K562 (cell line): ENCODE data around the gene TRNAU1AP. TPM values are rescaled to one million over a fixed set of nuclear protein-coding genes. Genes with fewer than 3 reads are reported as not detected.

Experiments used
- BRF1 ChIP-seq: IDR thresholded peaks from 3 replicates; pipeline ENCODE4 v1.6.1; 2011; ENCODE audit warnings: borderline replicate concordance, mild to moderate bottlenecking; ENCODE audit not compliant: insufficient read length; ENCODE audit errors: extremely low read depth
- FOSL1 ChIP-seq: fragments of 200-800 bp; sonication (Bioruptor generic); conservative IDR thresholded peaks from 2 replicates; pipeline ENCODE4 v1.6.1; 2016; ENCODE audit warnings: missing genetic modification characterization, missing compliant biosample characterization
- RHOXF2B ChIP-seq: fragments of 250-450 bp; sonication (Bioruptor Pico); conservative IDR thresholded peaks from 2 replicates; pipeline ENCODE4 v1.5.1; 2021
- ZNF133 ChIP-seq: fragments of 250-450 bp; sonication (Bioruptor Pico); IDR thresholded peaks from 2 replicates; pipeline ENCODE4 v1.4.0; 2020; ENCODE audit warnings: mild to moderate bottlenecking
- ZNF347 ChIP-seq: fragments of 450-650 bp; formaldehyde crosslinking; IDR thresholded peaks from 2 replicates; pipeline ENCODE4 v1.4.0; 2020; ENCODE audit warnings: low read depth, mild to moderate bottlenecking, moderate library complexity
- polyA plus RNA-seq, 8 experiments: library from polyadenylated mRNA; depleted of rRNA in 4 of 8; stranded (reverse) in 5 of 8; unstranded in 3 of 8; fragments of >200 nt; fragmentation: Nextera tagmentation in 2 of 8; fragmentation: Illumina TruSeq in 1 of 8; extraction: Ambion mirVana in 2 of 8; extraction: Trizol in 1 of 8; gene quantifications; 2 replicates each; pipeline versions ENCODE4 v1.2.1 to v1.2.3, GENCODE V29; 2011 to 2014; ENCODE audit warnings: inconsistent platforms in 1 of 8, missing spikeins in 1 of 8
- total RNA-seq, 7 experiments: library from RNA; depleted of rRNA in 6 of 7; stranded (reverse); fragments of >200 nt in 6 of 7; fragmentation: Illumina TruSeq in 2 of 7; extraction: Trizol in 2 of 7; gene quantifications; 2 replicates each; pipeline versions ENCODE4 v1.2.1 to v1.2.3, GENCODE V29; 2011 to 2021; ENCODE audit warnings: low replicate concordance in 1 of 7
- TF ChIP-seq, protein P1 (sequence below): fragments of 450-650 bp; IDR thresholded peaks from 2 replicates; pipeline ENCODE4 v1.6.1; 2016; ENCODE audit warnings: mild to moderate bottlenecking, moderate library complexity
- TF ChIP-seq, protein P2 (sequence below): sonication (generic); formaldehyde crosslinking; IDR thresholded peaks from 2 replicates; pipeline ENCODE4 v1.8.1; 2022; ENCODE audit warnings: missing genetic modification reagents
- TF ChIP-seq, protein P3 (sequence below): fragments of 450-650 bp; formaldehyde crosslinking; conservative IDR thresholded peaks from 2 replicates; pipeline ENCODE4 v1.4.0; 2022; ENCODE audit warnings: mild to moderate bottlenecking, missing genetic modification characterization

The TRNAU1AP gene
- total and polyA plus RNA-seq, 9 of the 15 experiments (the other 6 are each of a cell fraction or from before 2014, with no cell fraction given) = 34.9 to 110 (median 46.3) TPM

DNA sequence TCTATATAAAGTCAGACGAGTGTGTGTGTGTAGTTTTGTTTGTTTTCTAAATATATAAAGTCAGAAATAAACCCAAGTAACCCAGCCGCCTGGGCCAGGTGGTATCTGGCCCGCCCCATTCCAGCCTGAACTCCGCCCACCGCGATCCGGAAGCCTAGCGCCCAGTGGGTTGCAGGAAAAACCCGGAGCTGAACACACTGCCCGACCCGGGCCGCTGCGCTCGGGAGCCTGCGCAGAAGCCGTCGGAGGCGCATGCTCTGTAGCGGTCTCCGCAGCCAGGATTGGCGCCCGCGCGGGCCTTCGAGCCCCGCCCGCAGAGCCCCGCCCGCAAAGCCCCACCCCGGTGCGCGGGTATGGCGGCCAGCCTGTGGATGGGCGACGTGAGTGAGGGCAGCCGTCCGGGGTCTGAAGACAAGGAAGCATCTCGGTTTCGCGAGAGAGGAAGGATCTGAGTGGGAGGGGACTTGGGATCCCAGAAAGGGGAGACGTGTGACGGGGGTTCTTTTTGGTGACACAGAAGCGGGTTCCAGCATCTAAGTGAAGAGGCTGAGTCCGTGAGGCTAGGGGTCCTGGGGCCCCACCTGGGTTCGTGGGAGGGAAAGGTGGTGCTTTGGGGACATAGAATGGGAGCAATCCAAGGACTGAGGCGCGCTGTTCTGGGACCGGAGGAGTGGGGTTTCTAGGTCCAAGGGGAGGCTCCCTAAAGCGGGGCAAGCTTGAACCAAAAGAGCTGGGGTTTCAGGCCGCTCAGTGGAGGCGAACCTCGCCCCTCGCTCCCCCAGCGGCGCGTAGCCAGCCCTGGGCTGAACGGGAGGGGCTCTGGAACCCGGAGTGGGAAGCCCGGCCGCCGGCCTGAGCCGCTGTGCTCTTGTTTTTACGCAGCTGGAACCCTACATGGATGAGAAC, at the start of gene TRNAU1AP (continued):
- TF ChIP-seq, protein P1, sequence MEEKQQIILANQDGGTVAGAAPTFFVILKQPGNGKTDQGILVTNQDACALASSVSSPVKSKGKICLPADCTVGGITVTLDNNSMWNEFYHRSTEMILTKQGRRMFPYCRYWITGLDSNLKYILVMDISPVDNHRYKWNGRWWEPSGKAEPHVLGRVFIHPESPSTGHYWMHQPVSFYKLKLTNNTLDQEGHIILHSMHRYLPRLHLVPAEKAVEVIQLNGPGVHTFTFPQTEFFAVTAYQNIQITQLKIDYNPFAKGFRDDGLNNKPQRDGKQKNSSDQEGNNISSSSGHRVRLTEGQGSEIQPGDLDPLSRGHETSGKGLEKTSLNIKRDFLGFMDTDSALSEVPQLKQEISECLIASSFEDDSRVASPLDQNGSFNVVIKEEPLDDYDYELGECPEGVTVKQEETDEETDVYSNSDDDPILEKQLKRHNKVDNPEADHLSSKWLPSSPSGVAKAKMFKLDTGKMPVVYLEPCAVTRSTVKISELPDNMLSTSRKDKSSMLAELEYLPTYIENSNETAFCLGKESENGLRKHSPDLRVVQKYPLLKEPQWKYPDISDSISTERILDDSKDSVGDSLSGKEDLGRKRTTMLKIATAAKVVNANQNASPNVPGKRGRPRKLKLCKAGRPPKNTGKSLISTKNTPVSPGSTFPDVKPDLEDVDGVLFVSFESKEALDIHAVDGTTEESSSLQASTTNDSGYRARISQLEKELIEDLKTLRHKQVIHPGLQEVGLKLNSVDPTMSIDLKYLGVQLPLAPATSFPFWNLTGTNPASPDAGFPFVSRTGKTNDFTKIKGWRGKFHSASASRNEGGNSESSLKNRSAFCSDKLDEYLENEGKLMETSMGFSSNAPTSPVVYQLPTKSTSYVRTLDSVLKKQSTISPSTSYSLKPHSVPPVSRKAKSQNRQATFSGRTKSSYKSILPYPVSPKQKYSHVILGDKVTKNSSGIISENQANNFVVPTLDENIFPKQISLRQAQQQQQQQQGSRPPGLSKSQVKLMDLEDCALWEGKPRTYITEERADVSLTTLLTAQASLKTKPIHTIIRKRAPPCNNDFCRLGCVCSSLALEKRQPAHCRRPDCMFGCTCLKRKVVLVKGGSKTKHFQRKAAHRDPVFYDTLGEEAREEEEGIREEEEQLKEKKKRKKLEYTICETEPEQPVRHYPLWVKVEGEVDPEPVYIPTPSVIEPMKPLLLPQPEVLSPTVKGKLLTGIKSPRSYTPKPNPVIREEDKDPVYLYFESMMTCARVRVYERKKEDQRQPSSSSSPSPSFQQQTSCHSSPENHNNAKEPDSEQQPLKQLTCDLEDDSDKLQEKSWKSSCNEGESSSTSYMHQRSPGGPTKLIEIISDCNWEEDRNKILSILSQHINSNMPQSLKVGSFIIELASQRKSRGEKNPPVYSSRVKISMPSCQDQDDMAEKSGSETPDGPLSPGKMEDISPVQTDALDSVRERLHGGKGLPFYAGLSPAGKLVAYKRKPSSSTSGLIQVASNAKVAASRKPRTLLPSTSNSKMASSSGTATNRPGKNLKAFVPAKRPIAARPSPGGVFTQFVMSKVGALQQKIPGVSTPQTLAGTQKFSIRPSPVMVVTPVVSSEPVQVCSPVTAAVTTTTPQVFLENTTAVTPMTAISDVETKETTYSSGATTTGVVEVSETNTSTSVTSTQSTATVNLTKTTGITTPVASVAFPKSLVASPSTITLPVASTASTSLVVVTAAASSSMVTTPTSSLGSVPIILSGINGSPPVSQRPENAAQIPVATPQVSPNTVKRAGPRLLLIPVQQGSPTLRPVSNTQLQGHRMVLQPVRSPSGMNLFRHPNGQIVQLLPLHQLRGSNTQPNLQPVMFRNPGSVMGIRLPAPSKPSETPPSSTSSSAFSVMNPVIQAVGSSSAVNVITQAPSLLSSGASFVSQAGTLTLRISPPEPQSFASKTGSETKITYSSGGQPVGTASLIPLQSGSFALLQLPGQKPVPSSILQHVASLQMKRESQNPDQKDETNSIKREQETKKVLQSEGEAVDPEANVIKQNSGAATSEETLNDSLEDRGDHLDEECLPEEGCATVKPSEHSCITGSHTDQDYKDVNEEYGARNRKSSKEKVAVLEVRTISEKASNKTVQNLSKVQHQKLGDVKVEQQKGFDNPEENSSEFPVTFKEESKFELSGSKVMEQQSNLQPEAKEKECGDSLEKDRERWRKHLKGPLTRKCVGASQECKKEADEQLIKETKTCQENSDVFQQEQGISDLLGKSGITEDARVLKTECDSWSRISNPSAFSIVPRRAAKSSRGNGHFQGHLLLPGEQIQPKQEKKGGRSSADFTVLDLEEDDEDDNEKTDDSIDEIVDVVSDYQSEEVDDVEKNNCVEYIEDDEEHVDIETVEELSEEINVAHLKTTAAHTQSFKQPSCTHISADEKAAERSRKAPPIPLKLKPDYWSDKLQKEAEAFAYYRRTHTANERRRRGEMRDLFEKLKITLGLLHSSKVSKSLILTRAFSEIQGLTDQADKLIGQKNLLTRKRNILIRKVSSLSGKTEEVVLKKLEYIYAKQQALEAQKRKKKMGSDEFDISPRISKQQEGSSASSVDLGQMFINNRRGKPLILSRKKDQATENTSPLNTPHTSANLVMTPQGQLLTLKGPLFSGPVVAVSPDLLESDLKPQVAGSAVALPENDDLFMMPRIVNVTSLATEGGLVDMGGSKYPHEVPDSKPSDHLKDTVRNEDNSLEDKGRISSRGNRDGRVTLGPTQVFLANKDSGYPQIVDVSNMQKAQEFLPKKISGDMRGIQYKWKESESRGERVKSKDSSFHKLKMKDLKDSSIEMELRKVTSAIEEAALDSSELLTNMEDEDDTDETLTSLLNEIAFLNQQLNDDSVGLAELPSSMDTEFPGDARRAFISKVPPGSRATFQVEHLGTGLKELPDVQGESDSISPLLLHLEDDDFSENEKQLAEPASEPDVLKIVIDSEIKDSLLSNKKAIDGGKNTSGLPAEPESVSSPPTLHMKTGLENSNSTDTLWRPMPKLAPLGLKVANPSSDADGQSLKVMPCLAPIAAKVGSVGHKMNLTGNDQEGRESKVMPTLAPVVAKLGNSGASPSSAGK = peak; percentile 43; the same call in 1 of the 2 replicates
- peak; percentile 33; the same call in 1 of the 2 replicates for TF ChIP-seq FOSL1
- no peak for TF ChIP-seq RHOXF2B (CRISPR knock-in tag)
- no peak for TF ChIP-seq ZNF133
- TF ChIP-seq, protein P2, sequence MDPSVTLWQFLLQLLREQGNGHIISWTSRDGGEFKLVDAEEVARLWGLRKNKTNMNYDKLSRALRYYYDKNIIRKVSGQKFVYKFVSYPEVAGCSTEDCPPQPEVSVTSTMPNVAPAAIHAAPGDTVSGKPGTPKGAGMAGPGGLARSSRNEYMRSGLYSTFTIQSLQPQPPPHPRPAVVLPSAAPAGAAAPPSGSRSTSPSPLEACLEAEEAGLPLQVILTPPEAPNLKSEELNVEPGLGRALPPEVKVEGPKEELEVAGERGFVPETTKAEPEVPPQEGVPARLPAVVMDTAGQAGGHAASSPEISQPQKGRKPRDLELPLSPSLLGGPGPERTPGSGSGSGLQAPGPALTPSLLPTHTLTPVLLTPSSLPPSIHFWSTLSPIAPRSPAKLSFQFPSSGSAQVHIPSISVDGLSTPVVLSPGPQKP (CRISPR knock-in tag) = no peak
- TF ChIP-seq ZNF347 (CRISPR knock-in tag) = no peak
- TF ChIP-seq, protein P3, sequence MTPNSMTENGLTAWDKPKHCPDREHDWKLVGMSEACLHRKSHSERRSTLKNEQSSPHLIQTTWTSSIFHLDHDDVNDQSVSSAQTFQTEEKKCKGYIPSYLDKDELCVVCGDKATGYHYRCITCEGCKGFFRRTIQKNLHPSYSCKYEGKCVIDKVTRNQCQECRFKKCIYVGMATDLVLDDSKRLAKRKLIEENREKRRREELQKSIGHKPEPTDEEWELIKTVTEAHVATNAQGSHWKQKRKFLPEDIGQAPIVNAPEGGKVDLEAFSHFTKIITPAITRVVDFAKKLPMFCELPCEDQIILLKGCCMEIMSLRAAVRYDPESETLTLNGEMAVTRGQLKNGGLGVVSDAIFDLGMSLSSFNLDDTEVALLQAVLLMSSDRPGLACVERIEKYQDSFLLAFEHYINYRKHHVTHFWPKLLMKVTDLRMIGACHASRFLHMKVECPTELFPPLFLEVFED (CRISPR knock-in tag) = no peak
- TF ChIP-seq BRF1 = no peak
